ENCODE measurements around the gene KLHL25.
A peak's percentile ranks its signal among the peaks of the same experiment; 100 is the strongest.

The KLHL25 gene

DNA sequence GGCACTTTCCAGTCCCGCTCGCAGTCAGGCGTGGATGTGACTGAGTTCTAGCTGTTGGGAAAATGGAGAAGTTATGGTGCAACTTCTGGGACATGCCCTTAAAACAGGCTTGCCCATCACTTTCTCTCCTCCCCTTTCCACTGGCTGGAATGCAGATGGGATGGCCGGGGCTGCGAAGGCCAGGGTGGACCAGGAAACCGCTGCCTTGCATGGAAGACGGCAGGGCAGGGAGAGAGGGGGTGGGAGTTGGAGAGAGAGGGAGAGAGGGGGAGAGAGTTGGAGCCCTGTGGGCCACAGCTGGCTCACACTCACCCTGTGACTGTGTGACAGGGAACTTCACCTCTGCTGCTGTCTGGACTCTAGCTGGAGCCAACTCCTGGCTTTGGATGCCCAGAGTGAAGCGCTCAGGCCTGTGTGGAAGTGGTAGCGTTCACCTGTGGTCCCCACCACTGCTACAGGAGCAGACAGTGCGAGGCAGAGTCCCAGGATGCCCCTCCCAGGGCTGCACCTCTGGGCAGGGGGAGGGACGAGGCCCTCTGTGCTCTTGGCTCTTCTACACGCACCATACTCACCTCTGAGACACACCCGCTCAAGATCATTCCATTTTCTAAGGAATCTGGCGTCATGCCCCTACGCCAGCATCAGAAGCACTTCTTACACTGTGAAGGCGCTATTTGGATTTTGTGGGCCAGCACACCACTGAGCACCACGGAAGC lies 36.6 kb downstream of the KLHL25 start:
- DNase-seq, result no peak

DNA sequence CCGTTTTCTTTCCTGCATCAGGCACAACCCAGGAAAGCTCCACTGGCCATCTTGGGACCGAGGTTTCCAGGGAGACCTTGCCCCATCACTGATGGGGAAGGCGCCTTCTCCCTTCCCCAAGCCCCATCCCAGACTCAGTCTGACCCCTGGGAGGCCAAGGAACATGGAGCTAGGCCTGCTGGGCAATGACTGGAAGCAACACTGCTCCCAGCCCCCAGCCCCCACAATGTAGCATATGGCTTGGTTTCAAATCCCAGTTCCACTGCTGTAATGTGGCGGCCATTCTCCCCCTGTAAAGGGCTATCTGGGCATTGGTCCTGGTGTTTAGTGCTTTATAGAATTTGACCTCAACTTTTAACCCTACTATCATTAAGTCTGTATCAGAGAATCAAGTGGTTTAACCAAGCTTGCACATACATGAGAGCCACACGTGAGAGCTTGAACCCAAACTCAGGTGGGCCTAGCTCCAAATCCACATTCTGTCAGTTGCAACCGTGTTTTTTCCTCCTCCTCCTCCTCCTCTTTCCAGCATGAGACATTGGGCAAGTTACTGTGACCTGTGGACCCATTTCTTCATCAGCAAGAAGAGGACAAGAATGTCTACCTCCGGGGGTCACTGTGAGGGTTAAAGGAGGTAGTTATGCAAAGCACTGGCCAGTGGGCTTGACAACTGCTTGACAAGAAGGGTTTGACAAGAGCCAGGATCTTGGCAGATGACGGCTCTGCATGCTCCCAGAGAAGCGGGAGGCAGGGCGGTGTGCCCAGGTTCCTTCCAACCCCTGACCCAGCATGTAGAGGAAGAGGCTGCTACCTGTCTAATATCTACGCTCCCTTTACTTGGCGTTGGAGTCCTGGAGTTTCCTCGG lies 37.4 kb downstream of the KLHL25 start:
- peak; percentile 20 for DNase-seq

DNA sequence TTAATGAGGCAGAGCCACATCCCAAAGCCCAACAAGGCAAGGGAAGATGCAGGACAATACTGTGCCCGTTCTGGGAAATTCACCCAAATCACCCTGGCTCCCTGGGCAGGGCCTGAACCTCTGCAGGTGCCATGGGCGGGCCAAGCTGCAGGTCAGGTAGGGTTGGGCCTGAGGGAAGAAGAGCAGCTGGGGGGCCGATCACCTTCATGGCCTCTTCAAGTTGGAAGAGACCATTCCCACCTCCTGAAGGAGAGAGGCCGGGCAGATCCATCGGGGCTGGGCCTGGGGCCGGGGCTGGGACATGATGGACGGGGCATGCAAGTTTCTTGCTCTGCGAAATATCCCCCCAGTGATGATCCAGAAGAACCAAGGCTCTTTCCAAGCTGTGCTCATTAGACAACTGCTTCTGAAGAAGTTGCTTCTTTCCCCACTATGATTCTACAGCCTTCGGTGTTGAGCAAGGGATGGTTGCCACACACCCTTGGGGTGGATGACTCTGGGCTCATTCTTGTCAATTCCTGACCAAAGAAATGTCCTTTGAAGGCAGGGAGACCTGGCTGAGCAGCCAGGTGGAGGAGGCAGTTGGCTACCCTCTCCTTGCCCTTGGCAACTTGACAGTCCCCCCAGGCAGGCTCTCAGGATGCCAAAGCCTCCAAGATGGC lies 38.2 kb downstream of the KLHL25 start:
- no peak for DNase-seq

- DNase-seq, result peak; percentile 30
Observed at GRCh38 chr15:85755942-85756341, 38.8 kb downstream of the KLHL25 start.

GRCh38 chr15:85755471-85755870 lies 39.3 kb downstream of the KLHL25 start:
- peak; percentile 28 for DNase-seq

GRCh38 chr15:85754989-85755388 lies 39.7 kb downstream of the KLHL25 start:
- DNase-seq, result peak; percentile 60

GRCh38 chr15:85753791-85754452 lies 40.8 kb downstream of the KLHL25 start:
- peak; percentile 38 for DNase-seq

- DNase-seq, result peak; percentile 25
Observed at GRCh38 chr15:85753261-85753660, 41.5 kb downstream of the KLHL25 start.

DNA sequence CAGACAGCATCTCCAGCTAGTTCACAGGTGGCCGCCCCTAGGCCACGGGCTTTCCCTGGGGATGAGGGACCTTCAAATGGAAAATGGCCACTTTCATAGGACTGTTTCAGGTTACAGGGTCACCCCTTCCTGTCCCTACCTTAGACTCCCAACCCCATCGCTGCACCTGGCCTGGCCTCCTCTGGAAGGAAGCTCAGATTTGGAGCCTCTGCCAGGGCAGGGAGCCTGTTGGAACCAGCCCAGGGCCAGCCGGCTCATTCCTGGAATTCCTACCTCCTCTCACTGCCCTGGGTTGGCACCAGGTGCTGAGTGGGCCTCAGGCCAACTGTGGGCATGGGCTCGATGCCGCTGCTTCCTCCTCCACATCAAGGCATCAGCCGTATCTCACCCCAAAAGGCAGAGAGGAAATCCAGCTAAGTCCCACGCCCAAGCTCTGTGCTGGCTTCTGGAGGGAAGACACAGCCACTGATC lies 42.2 kb downstream of the KLHL25 start:
- DNase-seq, result peak; percentile 64

GRCh38 chr15:85752124-85752475 lies 42.6 kb downstream of the KLHL25 start:
- peak; percentile 52 for DNase-seq

DNA sequence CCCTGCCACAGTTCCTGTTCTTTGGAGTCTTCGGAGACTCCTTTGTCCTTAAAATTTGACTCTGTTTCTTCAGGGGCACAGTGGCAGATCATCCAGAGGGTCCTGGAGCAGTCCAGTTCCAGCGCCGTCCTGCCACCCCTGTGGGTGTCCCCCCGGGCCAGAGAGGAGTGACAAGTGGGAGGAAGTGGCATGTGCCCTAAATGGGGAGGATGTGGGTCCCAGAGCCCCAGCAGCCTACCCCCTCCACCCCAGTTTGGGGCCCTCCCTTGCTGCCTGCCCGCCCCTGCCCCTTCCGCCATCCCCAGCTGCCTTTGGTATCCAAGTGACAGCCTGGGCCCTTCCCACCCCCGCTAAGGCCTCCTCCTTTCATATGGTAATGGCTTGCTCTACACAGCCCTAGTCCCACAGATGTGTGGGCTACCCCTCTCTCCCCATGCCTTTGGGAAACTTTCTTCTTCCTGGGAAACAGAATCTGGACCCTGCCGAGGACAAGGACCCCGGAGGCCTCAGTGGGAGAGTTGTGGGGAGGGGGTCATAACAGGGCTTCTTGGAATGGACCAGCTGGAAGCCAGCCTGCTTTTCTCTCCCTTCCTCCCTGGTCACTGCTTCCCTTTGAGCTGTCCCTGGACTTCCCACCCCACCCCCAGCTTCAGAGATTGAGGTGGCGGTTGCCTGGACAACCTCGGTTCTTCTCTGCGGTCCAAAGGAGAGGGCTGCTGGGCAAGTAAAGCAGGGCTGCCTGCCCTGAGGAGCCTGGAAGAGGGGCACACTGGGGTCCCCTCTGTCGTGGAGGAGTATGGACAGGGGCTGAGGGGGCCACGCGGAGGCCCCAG lies 43.2 kb downstream of the KLHL25 start:
- DNase-seq, result peak; percentile 56

DNA sequence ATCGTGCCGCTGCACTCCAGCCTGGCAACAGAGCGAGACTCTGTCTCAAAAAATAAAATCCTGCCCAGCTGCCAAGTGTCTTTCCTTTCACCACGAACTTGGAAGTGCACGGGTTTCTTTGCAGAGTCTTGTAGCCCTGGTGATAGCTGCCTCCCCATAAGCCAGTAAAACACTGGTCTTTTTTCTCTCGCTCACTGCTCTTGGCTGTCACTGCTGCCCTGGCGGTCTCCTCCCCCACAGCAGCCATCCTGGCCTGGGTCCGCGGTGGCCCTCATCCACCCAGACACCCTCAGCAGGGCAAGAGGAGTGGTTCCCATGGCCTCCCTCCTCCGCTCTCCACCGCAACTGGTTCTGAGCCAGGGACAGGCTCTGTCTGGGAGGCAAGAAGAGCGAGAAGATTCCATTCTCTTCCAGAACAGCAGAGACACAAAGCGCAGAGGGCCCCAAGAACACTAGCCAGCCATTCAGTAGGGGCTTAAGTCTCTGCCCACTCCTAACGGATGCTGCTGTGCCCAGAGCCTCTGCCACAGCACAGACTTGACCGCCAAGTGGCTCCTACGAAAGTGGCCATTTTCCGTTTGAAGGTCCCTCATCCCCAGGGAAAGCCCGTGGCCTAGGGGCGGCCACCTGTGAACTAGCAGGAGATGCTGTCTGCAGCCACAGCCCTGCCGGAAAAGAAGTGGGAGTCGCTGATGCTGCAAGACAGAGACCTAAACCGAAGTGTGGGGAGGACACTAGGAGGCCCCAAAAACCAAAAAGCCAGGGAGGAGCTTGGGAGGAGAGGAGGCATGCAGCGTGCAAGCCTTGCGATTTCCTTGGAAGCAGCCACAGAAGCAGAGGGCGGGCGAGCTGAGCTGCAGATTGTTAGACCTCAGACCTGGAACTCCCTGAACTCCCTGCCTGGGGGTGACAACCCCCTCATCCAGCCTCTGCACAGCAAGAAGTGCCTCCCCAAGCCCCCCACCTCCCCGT lies 44.1 kb downstream of the KLHL25 start:
- DNase-seq, result peak; percentile 83

- peak; percentile 79 for DNase-seq
Observed at GRCh38 chr15:85749261-85750151, 45.2 kb downstream of the KLHL25 start.

- DNase-seq, result peak; percentile 47
Observed at GRCh38 chr15:85748729-85749128, 46.0 kb downstream of the KLHL25 start.

GRCh38 chr15:85748176-85748575 lies 46.5 kb downstream of the KLHL25 start:
- DNase-seq, result peak; percentile 9

DNA sequence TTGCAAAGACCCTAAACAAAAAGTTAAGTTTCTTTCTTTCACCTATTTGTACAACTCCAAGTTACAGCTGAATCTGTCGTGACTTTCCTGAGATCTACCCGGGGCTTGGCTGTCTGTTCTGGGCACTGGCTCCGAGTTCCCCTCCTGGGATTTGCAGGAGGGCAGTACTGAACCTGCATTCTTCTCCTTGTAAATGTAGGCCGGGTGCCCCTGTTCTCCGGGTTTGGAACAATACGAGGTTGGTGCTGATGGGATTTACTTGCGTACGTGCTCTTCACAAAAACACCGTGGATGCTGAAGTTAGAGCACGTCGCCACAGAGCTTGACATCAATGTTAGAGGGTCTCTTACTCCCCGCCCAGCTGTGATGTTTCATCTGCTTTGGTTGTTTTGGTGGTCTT lies 48.1 kb downstream of the KLHL25 start:
- DNase-seq, result no peak

GRCh38 chr15:85745525-85746150 lies 49.1 kb downstream of the KLHL25 start:
- DNase-seq, result no peak

GRCh38 chr15:85745023-85745422 lies 49.7 kb downstream of the KLHL25 start:
- DNase-seq, result no peak

DNA sequence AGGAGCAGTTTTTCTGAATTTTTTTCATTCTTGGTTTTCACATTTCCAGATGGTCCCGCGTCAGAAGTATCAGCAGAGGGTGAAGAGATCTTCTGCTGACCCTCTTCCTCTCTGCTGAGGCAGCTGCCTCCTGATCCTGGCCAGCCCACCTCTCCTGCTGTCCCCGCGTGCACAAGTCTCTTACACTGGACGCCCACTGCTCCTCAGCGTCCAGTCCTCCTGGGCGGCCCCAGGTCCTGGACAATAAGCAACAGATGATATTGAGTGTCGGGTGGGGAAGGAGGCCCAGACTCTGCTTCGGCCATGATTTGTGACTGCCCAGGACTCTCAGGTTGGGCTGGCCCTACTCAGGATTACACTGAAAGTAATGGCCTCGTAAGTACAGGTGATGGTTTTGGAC lies 50.1 kb downstream of the KLHL25 start:
- DNase-seq, result no peak

All from right forelimb (tissue), 1 donor.